WERI-Rb-1 (cell line): ENCODE data around the gene ZC3H7A.

Experiments
- DNase-seq: peaks from one replicate; pipeline ENCODE4 v3.0.0-alpha.2; 2020
- H3K27ac ChIP-seq: fragments of 250-450 bp; sonication (Bioruptor Pico); 2 replicates; pipeline ENCODE4 v1.5.1; 2020; ENCODE audit warnings: mild to moderate bottlenecking, moderate library complexity
- H3K27me3 ChIP-seq: fragments of 250-450 bp; sonication (Bioruptor Pico); 2 replicates; pipeline ENCODE4 v1.5.1; 2021; ENCODE audit warnings: mild to moderate bottlenecking, low read depth, moderate library complexity; ENCODE audit not compliant: insufficient read depth, severe bottlenecking
- H3K36me3 ChIP-seq: fragments of 250-450 bp; sonication (Bioruptor Pico); 2 replicates; pipeline ENCODE4 v1.5.1; 2020; ENCODE audit warnings: mild to moderate bottlenecking, moderate library complexity
- H3K4me3 ChIP-seq: 2 replicates; pipeline ENCODE4 v1.5.1; 2011; ENCODE audit warnings: low read depth, mild to moderate bottlenecking, control low read depth, low read length
- H3K9me3 ChIP-seq: fragments of 250-450 bp; sonication (Bioruptor Pico); 2 replicates; pipeline ENCODE4 v1.5.1; 2021; ENCODE audit warnings: mild to moderate bottlenecking, moderate library complexity; ENCODE audit not compliant: severe bottlenecking
- CTCF ChIP-seq: IDR thresholded peaks from 2 replicates; pipeline ENCODE4 v1.5.1; 2011; ENCODE audit warnings: low read depth, mild to moderate bottlenecking, control low read depth, inconsistent platforms, low read length

Gene ZC3H7A

GRCh38 chr16:11719762-11720161, 77.3 kb downstream of the ZC3H7A start:
- Histone ChIP-seq H3K36me3 (peaks cover 54% of the 10 kb centered on the region), H3K27ac (no peak overlapping the region), H3K9me3 (no peaks in the 10 kb centered on the region), H3K4me3 (no peak overlapping the region), H3K27me3 (no peaks in the 10 kb centered on the region)
- no peak for DNase-seq
- no peak for TF ChIP-seq CTCF

GRCh38 chr16:11719171-11719570, 77.9 kb downstream of the ZC3H7A start:
- H3K36me3 ChIP-seq = peaks cover 56% of the 10 kb centered on the region
- no peaks in the 10 kb centered on the region for H3K27me3 ChIP-seq
- H3K27ac ChIP-seq = no peak overlapping the region
- no peak for DNase-seq
- no peaks in the 10 kb centered on the region for H3K9me3 ChIP-seq
- no peak overlapping the region for H3K4me3 ChIP-seq
- TF ChIP-seq CTCF = no peak

- Histone ChIP-seq H3K27ac (no peak overlapping the region), H3K9me3 (no peaks in the 10 kb centered on the region), H3K27me3 (no peaks in the 10 kb centered on the region), H3K4me3 (no peak overlapping the region), H3K36me3 (peaks cover 61% of the 10 kb centered on the region)
- no peak for TF ChIP-seq CTCF
- no peak for DNase-seq
Observed at GRCh38 chr16:11717811-11718210, 79.2 kb downstream of the ZC3H7A start.

- H3K9me3 ChIP-seq = no peaks in the 10 kb centered on the region
- peaks cover 57% of the 10 kb centered on the region for H3K36me3 ChIP-seq
- H3K4me3 ChIP-seq = no peak overlapping the region
- no peak for DNase-seq
- peak overlapping the region; percentile 14 for H3K27ac ChIP-seq
- H3K27me3 ChIP-seq = no peaks in the 10 kb centered on the region
- no peak for TF ChIP-seq CTCF
Observed at GRCh38 chr16:11716336-11716735, 80.7 kb downstream of the ZC3H7A start.

GRCh38 chr16:11715246-11715947, 81.7 kb downstream of the ZC3H7A start:
- H3K9me3 ChIP-seq = no peaks in the 10 kb centered on the region
- H3K27me3 ChIP-seq = no peaks in the 10 kb centered on the region
- no peak overlapping the region for H3K27ac ChIP-seq
- DNase-seq = no peak
- H3K36me3 ChIP-seq = peaks cover 57% of the 10 kb centered on the region
- TF ChIP-seq CTCF = no peak
- no peak overlapping the region for H3K4me3 ChIP-seq

- H3K27me3 ChIP-seq = no peaks in the 10 kb centered on the region
- no peak overlapping the region for H3K27ac ChIP-seq
- TF ChIP-seq CTCF = no peak
- DNase-seq = no peak
- no peaks in the 10 kb centered on the region for H3K9me3 ChIP-seq
- H3K4me3 ChIP-seq = no peak overlapping the region
- H3K36me3 ChIP-seq = peaks cover 57% of the 10 kb centered on the region
Observed at GRCh38 chr16:11712122-11712521, 84.9 kb downstream of the ZC3H7A start.
